ENCODE results near the gene CYBB. TPM values are rescaled to one million over a fixed set of nuclear protein-coding genes. Genes with fewer than 3 reads are reported as not detected.

Gene CYBB
- total and polyA plus RNA-seq, 2 of the 4 experiments (the other 2 are of a cell fraction): not detected

- Histone ChIP-seq H3K4me3 (ENCODE audit: insufficient read depth, low read depth, low read length) (no peak overlapping the region), H4K20me1 (ENCODE audit: insufficient read depth, low read length) (no peaks in the 10 kb centered on the region), H3K27ac (ENCODE audit: insufficient read depth, low read length) (no peak overlapping the region), H3K27me3 (ENCODE audit: control insufficient read depth, insufficient read depth, low read length) (peaks cover 5% of the 10 kb centered on the region; the same call in 1 of the 2 replicates), H3K9me3 (ENCODE audit: control insufficient read depth, insufficient read depth, low read length) (no peaks in the 10 kb centered on the region), H3K18ac (ENCODE audit: low read depth, low read length) (no peak overlapping the region), H3K36me3 (ENCODE audit: control insufficient read depth, insufficient read depth, low read length) (no peaks in the 10 kb centered on the region), H4K5ac (ENCODE audit: low read depth, low read length) (no peak overlapping the region), H3K9ac (ENCODE audit: low read depth, low read length) (no peak overlapping the region), H2AFZ (replicated peaks; ENCODE audit: low read length, poor library complexity) (no peak overlapping the region), H2BK20ac (ENCODE audit: low read depth, low read length) (no peak overlapping the region), H4K8ac (ENCODE audit: low read depth in 2 of 2, low read length in 2 of 2) (no peak overlapping the region), H3K79me1 (ENCODE audit: low read depth in 1 of 2, low read length in 2 of 2) (no peaks in the 10 kb centered on the region), H2AK5ac (ENCODE audit: low read depth, low read length) (no peak overlapping the region), H4K91ac (ENCODE audit: insufficient read depth, low read depth, low read length) (no peak overlapping the region), H3K4ac (ENCODE audit: low read depth, low read length) (no peak overlapping the region), H2BK15ac (ENCODE audit: low read depth, low read length) (no peak overlapping the region), H2AK9ac (replicated peaks; ENCODE audit: low read depth, low read length, poor library complexity) (no peak overlapping the region), H2BK120ac (ENCODE audit: low read depth, low read length) (no peak overlapping the region), H3K14ac (replicated peaks; ENCODE audit: low read depth, low read length) (no peak overlapping the region), H3K4me1 (ENCODE audit: control insufficient read depth, insufficient read depth, low read length) (peaks cover 1% of the 10 kb centered on the region; the same call in 1 of the 2 replicates), H3K23ac (ENCODE audit: low read depth, low read length) (no peak overlapping the region), H2BK5ac (ENCODE audit: low read depth, low read length, poor library complexity, severe bottlenecking) (no peak overlapping the region), H3K4me2 (ENCODE audit: low read depth, low read length) (no peak overlapping the region), H3K56ac (ENCODE audit: extremely low read depth, insufficient read depth, low read length) (no peak overlapping the region), H3K9me1 (ENCODE audit: insufficient read depth, low read length) (no peaks in the 10 kb centered on the region)
- intact Hi-C loops (cut with micrococcal nuclease): loop anchor here (1.0 to 10.0 kb wide), 4 partner anchors 80 to 523 kb away; no protein-coding TSS in a partner anchor
- ATAC-seq (ENCODE audit: low read depth) (peak; percentile 86), DNase-seq (peak; percentile 38)
- BruUV-seq (replicated peaks): no TSS peak
- in situ Hi-C loops (cut with MboI; ENCODE audit: low sequenced_read_pairs): no loop called here
- dilution Hi-C loops (cut with HindIII; ENCODE audit: low sequenced_read_pairs, unreplicated experiment): no loop called here
- TF ChIP-seq CTCF (conservative IDR thresholded peaks at IDR 0.05; ENCODE audit: low read depth, low read length) (peak; percentile 80), RAD21 (IDR thresholded peaks at IDR 0.05; ENCODE audit: low read length) (peak; percentile 69), SMC3 (IDR thresholded peaks at IDR 0.05; ENCODE audit: low read depth, low read length) (peak; percentile 68), USF2 (IDR thresholded peaks at IDR 0.05; ENCODE audit: low read depth, low read length) (no peak), CEBPB (IDR thresholded peaks at IDR 0.05; ENCODE audit: low read depth, low read length) (no peak)
- CTCF ChIA-PET: interaction anchor here (0.6 to 3.8 kb wide), 9 partner anchors 8 to 227 kb away, joined by 3 to 21 read pairs (median 4); no protein-coding TSS in a partner anchor
- POLR2A ChIA-PET (ENCODE audit: unreplicated experiment): no interaction called here
- WGBS, 2 experiments (ENCODE audit: extremely low coverage in 2 of 2, insufficient read length in 1 of 2): no CpG with 5 or more reads among the region's 3 CpGs
Observed at GRCh38 chrX:37825215-37825842, 45.5 kb downstream of the CYBB start.

Measured in IMR-90 (cell line).